ENCODE data around the gene GNA14.
A peak's percentile ranks its signal among the peaks of the same experiment; 100 is the strongest.
"Not testable (repeated sequence)": the region's sequence is repeated elsewhere in the genome, so short reads cannot be mapped to it uniquely, and the experiment has no call there.

The GNA14 gene

GRCh38 chr9:77440057-77440456 lies 208.1 kb downstream of the GNA14 start:
- no peak for DNase-seq

- DNase-seq, result no peak
Observed at GRCh38 chr9:77438653-77439052, 209.5 kb downstream of the GNA14 start.

GRCh38 chr9:77435688-77436087 lies 212.4 kb downstream of the GNA14 start:
- no peak for DNase-seq

GRCh38 chr9:77435277-77435676 lies 212.8 kb downstream of the GNA14 start:
- no peak for DNase-seq

GRCh38 chr9:77433675-77434445 lies 214.3 kb downstream of the GNA14 start:
- DNase-seq, result peak; percentile 48

- DNase-seq, result no peak
Observed at GRCh38 chr9:77432053-77432452, 216.1 kb downstream of the GNA14 start.

GRCh38 chr9:77429928-77430327 lies 218.2 kb downstream of the GNA14 start:
- DNase-seq, result no peak

GRCh38 chr9:77427256-77427927 lies 220.7 kb downstream of the GNA14 start:
- no peak for DNase-seq

GRCh38 chr9:77426712-77427111 lies 221.4 kb downstream of the GNA14 start:
- DNase-seq, result no peak

GRCh38 chr9:77424993-77425392 lies 223.1 kb downstream of the GNA14 start:
- DNase-seq, result no peak

GRCh38 chr9:77423841-77424240 lies 224.3 kb downstream of the GNA14 start:
- no peak for DNase-seq

- no peak for DNase-seq
Observed at GRCh38 chr9:77422969-77423368, 225.2 kb downstream of the GNA14 start.

- DNase-seq, result no peak
Observed at GRCh38 chr9:77421506-77422265, 226.4 kb downstream of the GNA14 start.

- no peak for DNase-seq
Observed at GRCh38 chr9:77420641-77421040, 227.5 kb downstream of the GNA14 start.

- no peak for DNase-seq
Observed at GRCh38 chr9:77418226-77418625, 229.9 kb downstream of the GNA14 start.

GRCh38 chr9:77417566-77417965 lies 230.6 kb downstream of the GNA14 start:
- DNase-seq, result no peak

- not testable (repeated sequence) for DNase-seq
Observed at GRCh38 chr9:77408521-77408920, 239.6 kb downstream of the GNA14 start.

- DNase-seq, result no peak
Observed at GRCh38 chr9:77403239-77403638, 244.9 kb downstream of the GNA14 start.

- no peak for DNase-seq
Observed at GRCh38 chr9:77402286-77402685, 245.8 kb downstream of the GNA14 start.

- no peak for DNase-seq
Observed at GRCh38 chr9:77399964-77400363, 248.2 kb downstream of the GNA14 start.

- not testable (repeated sequence) for DNase-seq
Observed at GRCh38 chr9:77398581-77398980, 249.5 kb downstream of the GNA14 start.

GRCh38 chr9:77392328-77392727 lies 255.8 kb downstream of the GNA14 start:
- no peak for DNase-seq

- no peak for DNase-seq
Observed at GRCh38 chr9:77391834-77392233, 256.3 kb downstream of the GNA14 start.

GRCh38 chr9:77386187-77386586 lies 261.9 kb downstream of the GNA14 start:
- DNase-seq, result no peak
